Hepatocyte (in vitro differentiated cells): ENCODE results near the gene SIGLEC10. TPM values are rescaled to one million over a fixed set of nuclear protein-coding genes. Genes with fewer than 3 reads are reported as not detected.

Experiments used
- DNase-seq: peaks from one replicate; pipeline ENCODE4 v3.0.0-alpha.2; 2016; ENCODE audit warnings: low spot score
- H2AFZ ChIP-seq: fragments of 200-600 bp; sonication (generic); 2 replicates; pipeline ENCODE4 v1.6.0; 2016; ENCODE audit warnings: antibody characterized with exemption, mild to moderate bottlenecking
- H3K27ac ChIP-seq: fragments of 200-600 bp; sonication (generic); 2 replicates; pipeline ENCODE4 v1.5.1; 2016; ENCODE audit warnings: mild to moderate bottlenecking
- H3K27me3 ChIP-seq: fragments of 200-600 bp; sonication (generic); 2 replicates; pipeline ENCODE4 v1.6.1; 2016
- H3K36me3 ChIP-seq: fragments of 200-600 bp; sonication (generic); replicated peaks from 2 replicates; pipeline ENCODE4 v1.5.1; 2016; ENCODE audit warnings: low read depth; ENCODE audit not compliant: insufficient read depth
- H3K4me1 ChIP-seq: fragments of 200-600 bp; sonication (generic); 2 replicates; pipeline ENCODE4 v1.5.1; 2016; ENCODE audit warnings: mild to moderate bottlenecking, moderate library complexity; ENCODE audit not compliant: insufficient read depth
- H3K4me2 ChIP-seq: fragments of 200-600 bp; sonication (generic); 2 replicates; pipeline ENCODE4 v1.6.0; 2016
- H3K4me3 ChIP-seq: fragments of 200-600 bp; sonication (generic); 2 replicates; pipeline ENCODE4 v1.5.1; 2016; ENCODE audit warnings: mild to moderate bottlenecking
- H3K79me2 ChIP-seq: fragments of 200-600 bp; sonication (generic); 2 replicates; pipeline ENCODE4 v1.6.0; 2017; ENCODE audit warnings: mild to moderate bottlenecking
- H3K9me2 ChIP-seq: fragments of 200-600 bp; sonication (generic); replicated peaks from 2 replicates; pipeline ENCODE4 v1.6.0; 2017; ENCODE audit warnings: mild to moderate bottlenecking; ENCODE audit not compliant: insufficient read depth
- H3K9me3 ChIP-seq: fragments of 200-600 bp; sonication (generic); 2 replicates; pipeline ENCODE4 v1.5.1; 2016; ENCODE audit warnings: low read depth, mild to moderate bottlenecking
- H4K20me1 ChIP-seq: fragments of 200-600 bp; sonication (generic); 2 replicates; pipeline ENCODE4 v1.6.0; 2016; ENCODE audit warnings: mild to moderate bottlenecking; ENCODE audit not compliant: insufficient read depth, poor library complexity, severe bottlenecking
- EZH2 ChIP-seq: fragments of 200-600 bp; sonication (generic); IDR thresholded peaks from 2 replicates; pipeline ENCODE4 v1.6.1; 2016; ENCODE audit warnings: antibody characterized with exemption, mild to moderate bottlenecking, borderline replicate concordance
- EZH2phosphoT487 ChIP-seq: fragments of 200-600 bp; sonication (generic); IDR thresholded peaks from one replicate; pipeline ENCODE4 v1.6.1; 2018; ENCODE audit warnings: antibody characterized with exemption, mild to moderate bottlenecking, low read depth, moderate library complexity; ENCODE audit not compliant: unreplicated experiment, severe bottlenecking
- WGBS: methylation state at CpG from one replicate; pipeline ENCODE4 v1.1.6; 2016; ENCODE audit warnings: low lambda C conversion rate; ENCODE audit errors: missing lambda C conversion rate; 5-methylcytosine and 5-hydroxymethylcytosine counted together
- polyA plus RNA-seq: library from polyadenylated mRNA; unstranded; fragments of >200 nt; fragmentation: Nextera tagmentation; extraction: Ambion mirVana; gene quantifications from 2 replicates; pipeline ENCODE4 v1.2.1, GENCODE V29; 2016
- small RNA-seq: library from RNA; depleted of rRNA; stranded (forward); fragments of <200 nt; gene quantifications from one replicate; pipeline ENCODE3, GENCODE V24; 2014
- total RNA-seq: library from RNA; depleted of rRNA; stranded (reverse); fragments of >200 nt; gene quantifications from 2 replicates; pipeline ENCODE4 v1.2.3, GENCODE V29; 2014
- TF ChIP-seq, protein P1 (sequence below): fragments of 200-600 bp; sonication (generic); IDR thresholded peaks from 2 replicates; pipeline ENCODE4 v1.5.1; 2016; ENCODE audit warnings: antibody characterized with exemption, mild to moderate bottlenecking; ENCODE audit not compliant: poor library complexity

The SIGLEC10 gene
- total and polyA plus RNA-seq, 2 experiments from 2014 or later, result 1.6 TPM; not detected in 1

DNA sequence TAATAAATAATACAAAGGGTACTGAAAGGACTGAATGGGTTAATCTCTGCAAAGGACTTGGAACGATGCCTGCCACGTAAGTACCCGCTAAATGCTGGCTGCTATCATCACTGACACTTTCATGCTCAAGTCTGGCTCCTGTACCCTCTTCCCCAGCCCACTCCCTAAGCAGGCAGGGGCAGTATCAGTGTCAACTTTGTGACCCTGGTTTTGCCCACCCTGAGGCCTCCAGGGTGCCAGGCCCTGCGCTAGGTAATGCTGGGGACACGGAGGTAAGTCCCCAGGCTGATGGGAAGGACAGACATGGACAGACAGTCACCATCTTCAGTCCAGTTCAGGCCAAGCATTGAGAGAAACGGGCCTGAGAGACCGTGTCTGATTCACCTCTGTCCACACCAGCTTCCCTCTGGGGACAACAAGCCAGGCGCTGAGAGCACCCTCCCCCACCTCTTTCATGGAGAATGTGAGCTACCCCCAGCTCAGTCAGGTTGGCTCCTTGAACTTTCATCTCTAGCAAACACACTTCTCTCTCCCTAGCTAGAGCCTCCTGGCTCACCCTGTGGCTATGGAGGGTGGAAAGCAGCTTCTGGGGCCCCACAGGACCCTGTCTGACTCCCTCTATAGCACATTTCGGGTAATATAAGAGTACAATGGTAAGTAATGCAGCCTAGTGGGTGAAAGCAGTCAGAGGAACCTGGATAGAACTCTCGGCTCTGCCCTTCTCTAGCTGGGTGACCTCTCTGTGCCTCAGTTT is 52.1 kb downstream of the SIGLEC10 start:
- 21% methylated on average over 10 of the region's 10 CpGs for WGBS
- Histone ChIP-seq H3K27me3 (no peaks in the 10 kb centered on the region), H3K4me2 (peak overlapping the region; percentile 96), H3K36me3 (no peaks in the 10 kb centered on the region), H4K20me1 (no peaks in the 10 kb centered on the region), H3K4me1 (peaks cover 36% of the 10 kb centered on the region), H3K9me2 (no peaks in the 10 kb centered on the region), H3K79me2 (peaks cover 30% of the 10 kb centered on the region), H2AFZ (peak overlapping the region; percentile 67), H3K9me3 (no peaks in the 10 kb centered on the region), H3K27ac (peak overlapping the region; percentile 99), H3K4me3 (peak overlapping the region; percentile 46)
- TF ChIP-seq EZH2, result no peak
- TF ChIP-seq, protein P1, sequence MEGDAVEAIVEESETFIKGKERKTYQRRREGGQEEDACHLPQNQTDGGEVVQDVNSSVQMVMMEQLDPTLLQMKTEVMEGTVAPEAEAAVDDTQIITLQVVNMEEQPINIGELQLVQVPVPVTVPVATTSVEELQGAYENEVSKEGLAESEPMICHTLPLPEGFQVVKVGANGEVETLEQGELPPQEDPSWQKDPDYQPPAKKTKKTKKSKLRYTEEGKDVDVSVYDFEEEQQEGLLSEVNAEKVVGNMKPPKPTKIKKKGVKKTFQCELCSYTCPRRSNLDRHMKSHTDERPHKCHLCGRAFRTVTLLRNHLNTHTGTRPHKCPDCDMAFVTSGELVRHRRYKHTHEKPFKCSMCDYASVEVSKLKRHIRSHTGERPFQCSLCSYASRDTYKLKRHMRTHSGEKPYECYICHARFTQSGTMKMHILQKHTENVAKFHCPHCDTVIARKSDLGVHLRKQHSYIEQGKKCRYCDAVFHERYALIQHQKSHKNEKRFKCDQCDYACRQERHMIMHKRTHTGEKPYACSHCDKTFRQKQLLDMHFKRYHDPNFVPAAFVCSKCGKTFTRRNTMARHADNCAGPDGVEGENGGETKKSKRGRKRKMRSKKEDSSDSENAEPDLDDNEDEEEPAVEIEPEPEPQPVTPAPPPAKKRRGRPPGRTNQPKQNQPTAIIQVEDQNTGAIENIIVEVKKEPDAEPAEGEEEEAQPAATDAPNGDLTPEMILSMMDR, result no peak
- no peak for TF ChIP-seq EZH2phosphoT487
- peak; percentile 81 for DNase-seq

DNA sequence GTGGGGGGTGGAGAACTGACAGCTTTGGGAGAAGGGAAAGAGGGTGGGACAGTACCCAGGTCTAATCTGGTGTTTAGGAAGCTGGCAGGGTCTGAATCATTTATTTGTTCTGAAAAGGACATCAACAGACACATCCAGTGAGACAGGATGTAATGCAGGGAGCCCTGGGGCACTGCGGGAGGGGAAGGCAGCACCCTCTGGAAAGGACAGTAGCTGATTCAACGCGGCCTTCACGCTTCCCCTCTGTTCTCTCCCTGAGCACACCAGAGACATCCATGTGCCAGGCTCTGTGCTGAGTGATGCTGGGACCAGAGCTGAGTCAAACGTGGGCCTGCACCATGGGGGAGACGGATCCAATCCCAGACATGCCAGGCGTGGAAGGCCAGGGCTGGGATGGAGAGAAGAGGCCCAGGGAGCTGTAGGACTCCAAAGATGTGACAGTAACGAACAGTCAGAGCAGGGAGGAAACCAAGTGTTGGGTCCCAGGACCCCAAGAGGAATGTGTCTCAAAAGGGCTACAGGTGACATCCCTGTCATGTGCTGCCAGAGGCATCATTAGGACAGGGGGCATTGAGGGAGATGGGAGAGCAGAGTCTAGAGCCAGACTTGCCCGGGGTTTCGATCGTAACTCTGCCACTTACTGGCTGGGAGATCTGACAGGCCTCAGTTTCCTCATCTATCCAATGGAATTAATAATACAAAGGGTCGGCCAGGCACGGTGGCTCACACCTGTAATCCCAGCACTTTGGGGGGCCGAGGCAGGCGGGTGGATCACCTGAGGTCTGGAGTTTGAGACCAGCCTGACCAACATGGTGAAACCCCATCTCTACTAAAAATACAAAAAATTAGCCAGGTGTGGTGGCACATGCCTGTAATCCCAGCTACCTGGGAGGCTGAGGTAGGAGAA is 53.0 kb downstream of the SIGLEC10 start:
- H2AFZ ChIP-seq, result no peak overlapping the region
- H3K36me3 ChIP-seq, result no peaks in the 10 kb centered on the region
- DNase-seq, result peak; percentile 53
- H3K9me2 ChIP-seq, result no peaks in the 10 kb centered on the region
- H3K27ac ChIP-seq, result peak overlapping the region; percentile 99
- no peak overlapping the region for H3K4me3 ChIP-seq
- H3K9me3 ChIP-seq, result no peaks in the 10 kb centered on the region
- H3K4me2 ChIP-seq, result peak overlapping the region; percentile 96
- H4K20me1 ChIP-seq, result no peaks in the 10 kb centered on the region
- H3K27me3 ChIP-seq, result no peaks in the 10 kb centered on the region
- TF ChIP-seq EZH2 (no peak), EZH2phosphoT487 (no peak)
- TF ChIP-seq, protein P1, result no peak
- H3K4me1 ChIP-seq, result peaks cover 41% of the 10 kb centered on the region
- H3K79me2 ChIP-seq, result peaks cover 38% of the 10 kb centered on the region
- WGBS, result 84% methylated on average over 15 of the region's 15 CpGs

DNA sequence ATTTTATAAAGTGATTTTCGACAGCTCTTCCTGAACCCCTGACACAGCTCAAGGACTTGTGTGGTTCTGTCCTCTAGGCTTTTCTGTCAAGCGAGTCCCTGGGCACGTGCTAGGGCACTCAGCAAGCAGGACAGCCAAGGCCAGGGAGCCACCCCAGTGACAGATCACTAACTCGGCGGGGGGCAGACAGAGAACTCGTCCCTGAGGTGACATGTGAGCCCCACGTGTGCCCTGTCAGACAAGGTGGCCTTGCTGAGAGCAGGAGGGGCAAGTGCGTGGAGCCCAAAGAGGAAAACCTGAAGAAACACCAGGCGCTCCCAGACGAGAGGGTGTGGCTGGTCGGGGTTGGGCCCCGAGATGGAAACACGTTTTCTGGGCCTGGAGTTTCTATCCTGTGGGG is 56.2 kb downstream of the SIGLEC10 start:
- no peak for DNase-seq
- H3K4me3 ChIP-seq, result no peak overlapping the region
- H3K79me2 ChIP-seq, result peaks cover 55% of the 10 kb centered on the region
- WGBS, result 89% methylated on average over 13 of the region's 13 CpGs
- H4K20me1 ChIP-seq, result no peaks in the 10 kb centered on the region
- no peaks in the 10 kb centered on the region for H3K27me3 ChIP-seq
- H3K9me2 ChIP-seq, result no peaks in the 10 kb centered on the region
- no peak overlapping the region for H2AFZ ChIP-seq
- no peak overlapping the region for H3K4me2 ChIP-seq
- no peaks in the 10 kb centered on the region for H3K9me3 ChIP-seq
- H3K36me3 ChIP-seq, result no peaks in the 10 kb centered on the region
- H3K4me1 ChIP-seq, result peaks cover 38% of the 10 kb centered on the region
- TF ChIP-seq EZH2 (no peak), EZH2phosphoT487 (no peak)
- TF ChIP-seq, protein P1, result no peak
- H3K27ac ChIP-seq, result peak overlapping the region; percentile 99

Small RNA genes lying within 50 kb of the gene (small RNA-seq; reads per million reads assigned to genes)
- not detected for gene AC020914.5

Other genes starting within 250 kb of the SIGLEC10 start
- gene CD33, start 192.6 kb downstream of the SIGLEC10 start, total RNA-seq, result 0.23 TPM in 1 of 2 replicates, not detected in the other
- 0.57 TPM in 1 of 2 replicates, not detected in the other for gene CD33, start 192.6 kb downstream of the SIGLEC10 start, polyA plus RNA-seq
- not detected in 2 replicates for gene SIGLECL1, start 166.6 kb downstream of the SIGLEC10 start, total RNA-seq
- gene SIGLECL1, start 166.6 kb downstream of the SIGLEC10 start, polyA plus RNA-seq, result not detected in 2 replicates
- gene IGLON5, start 106.0 kb downstream of the SIGLEC10 start, total RNA-seq, result 3.9 and 5.0 TPM in 2 replicates
- 2.4 and 4.3 TPM in 2 replicates for gene IGLON5, start 106.0 kb downstream of the SIGLEC10 start, polyA plus RNA-seq
- 2.5 and 3.4 TPM in 2 replicates for gene VSIG10L, start 75.5 kb downstream of the SIGLEC10 start, total RNA-seq
- gene VSIG10L, start 75.5 kb downstream of the SIGLEC10 start, polyA plus RNA-seq, result 7.6 and 7.8 TPM in 2 replicates
- gene ETFB, start 51.3 kb downstream of the SIGLEC10 start, total RNA-seq, result 167 and 190 TPM in 2 replicates
- 237 and 248 TPM in 2 replicates for gene ETFB, start 51.3 kb downstream of the SIGLEC10 start, polyA plus RNA-seq
- 1.2 TPM in 1 of 2 replicates, not detected in the other for gene CLDND2, start 48.6 kb downstream of the SIGLEC10 start, total RNA-seq
- gene CLDND2, start 48.6 kb downstream of the SIGLEC10 start, polyA plus RNA-seq, result 6.8 and 7.2 TPM in 2 replicates
- gene NKG7, start 45.0 kb downstream of the SIGLEC10 start, total RNA-seq, result not detected in 2 replicates
- 0.44 TPM in 1 of 2 replicates, not detected in the other for gene NKG7, start 45.0 kb downstream of the SIGLEC10 start, polyA plus RNA-seq
- not detected in 2 replicates for gene LIM2, start 29.7 kb downstream of the SIGLEC10 start, total RNA-seq
- not detected in 2 replicates for gene LIM2, start 29.7 kb downstream of the SIGLEC10 start, polyA plus RNA-seq
- gene C19orf84, start 27.1 kb downstream of the SIGLEC10 start, total RNA-seq, result 0.37 TPM in 1 of 2 replicates, not detected in the other
- gene C19orf84, start 27.1 kb downstream of the SIGLEC10 start, polyA plus RNA-seq, result 0.16 TPM in 1 of 2 replicates, not detected in the other
- 0.13 and 1.2 TPM in 2 replicates for gene SIGLEC8, start 40.8 kb upstream of the SIGLEC10 start, total RNA-seq
- 0.28 TPM in 1 of 2 replicates, not detected in the other for gene SIGLEC8, start 40.8 kb upstream of the SIGLEC10 start, polyA plus RNA-seq
- gene CEACAM18, start 60.9 kb upstream of the SIGLEC10 start, total RNA-seq, result not detected in 2 replicates
- gene CEACAM18, start 60.9 kb upstream of the SIGLEC10 start, polyA plus RNA-seq, result 0.19 TPM in 1 of 2 replicates, not detected in the other
- gene SIGLEC12, start 84.2 kb upstream of the SIGLEC10 start, total RNA-seq, result not detected in 2 replicates
- gene SIGLEC12, start 84.2 kb upstream of the SIGLEC10 start, polyA plus RNA-seq, result 0.11 and 0.29 TPM in 2 replicates
- gene SIGLEC6, start 114.0 kb upstream of the SIGLEC10 start, total RNA-seq, result not detected in 2 replicates
- not detected in 2 replicates for gene SIGLEC6, start 114.0 kb upstream of the SIGLEC10 start, polyA plus RNA-seq
- 3.9 and 4.1 TPM in 2 replicates for gene ZNF175, start 153.6 kb upstream of the SIGLEC10 start, total RNA-seq
- gene ZNF175, start 153.6 kb upstream of the SIGLEC10 start, polyA plus RNA-seq, result 0.67 and 1.1 TPM in 2 replicates
- not detected in 2 replicates for gene SIGLEC5, start 212.8 kb upstream of the SIGLEC10 start, total RNA-seq
- gene SIGLEC5, start 212.8 kb upstream of the SIGLEC10 start, polyA plus RNA-seq, result not detected in 2 replicates
- gene SIGLEC14, start 229.2 kb upstream of the SIGLEC10 start, total RNA-seq, result 0.13 TPM in 1 of 2 replicates, not detected in the other
- gene SIGLEC14, start 229.2 kb upstream of the SIGLEC10 start, polyA plus RNA-seq, result 0.15 and 0.47 TPM in 2 replicates